HG03175 (cell line): ENCODE data around the gene RTP3.
"Not testable (repeated sequence)": the region's sequence is repeated elsewhere in the genome, so short reads cannot be mapped to it uniquely, and the experiment has no call there.

Experiments used
- ATAC-seq: cut with Tn5 transposase; IDR thresholded peaks from one replicate; pipeline ENCODE4 v1.9.1; 2021; ENCODE audit warnings: mild to moderate bottlenecking, moderate library complexity; ENCODE audit not compliant: unreplicated experiment

RTP3 gene

DNA sequence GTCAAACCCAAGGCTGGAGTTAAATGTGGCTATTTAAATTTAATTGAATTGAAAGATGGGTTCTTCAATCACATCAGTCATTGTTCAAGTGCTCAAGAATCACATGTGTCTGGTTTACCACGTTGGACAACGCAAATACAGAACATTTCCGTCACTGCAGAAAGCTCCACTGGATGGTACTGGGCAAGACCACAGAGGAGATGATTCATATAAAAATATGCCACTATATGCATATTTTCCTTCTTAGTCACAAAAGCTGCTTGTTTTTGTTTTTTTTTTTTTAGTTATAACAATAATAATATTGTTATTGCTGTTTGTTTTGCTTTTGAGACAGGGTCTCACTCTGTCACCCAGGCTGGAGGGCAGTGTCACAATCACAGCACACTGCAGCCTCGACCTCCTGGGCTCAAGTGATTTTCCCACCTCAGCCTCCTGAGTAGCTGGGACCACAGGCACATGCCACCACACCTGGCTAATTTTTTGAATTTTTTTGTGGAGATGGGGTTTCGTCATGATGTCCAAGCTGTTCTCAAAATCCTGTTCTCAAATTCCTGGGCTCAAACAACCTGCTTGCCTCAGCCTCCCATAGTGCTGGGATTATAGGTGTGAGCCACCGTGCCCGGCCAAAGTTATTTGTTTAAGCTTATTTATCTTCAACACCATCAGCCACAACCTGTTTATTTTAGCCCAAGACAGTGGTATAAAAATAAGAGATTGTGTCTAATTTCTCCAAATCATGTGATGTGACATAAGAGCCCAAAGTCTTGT, 19.4 kb downstream of the RTP3 start:
- ATAC-seq: no peak

DNA sequence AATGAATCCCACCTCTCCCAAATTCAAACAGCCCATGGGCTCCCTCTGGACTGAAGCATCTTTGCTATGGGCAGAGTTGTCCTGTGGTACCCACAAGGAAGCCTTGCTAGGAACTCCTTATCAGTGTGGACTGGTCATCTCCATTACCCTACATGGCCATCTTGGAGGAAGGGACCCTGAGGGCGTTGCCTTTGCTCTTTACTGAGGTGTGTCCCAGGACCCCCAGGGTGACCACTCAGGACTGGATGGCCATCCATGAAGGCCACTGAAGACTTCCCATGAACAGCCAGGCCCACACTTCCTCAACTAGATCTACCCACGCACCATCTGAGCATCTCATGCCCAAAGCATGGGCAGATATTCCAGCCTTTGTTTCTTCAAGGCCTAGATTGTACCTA, 20.0 kb downstream of the RTP3 start:
- ATAC-seq: no peak

DNA sequence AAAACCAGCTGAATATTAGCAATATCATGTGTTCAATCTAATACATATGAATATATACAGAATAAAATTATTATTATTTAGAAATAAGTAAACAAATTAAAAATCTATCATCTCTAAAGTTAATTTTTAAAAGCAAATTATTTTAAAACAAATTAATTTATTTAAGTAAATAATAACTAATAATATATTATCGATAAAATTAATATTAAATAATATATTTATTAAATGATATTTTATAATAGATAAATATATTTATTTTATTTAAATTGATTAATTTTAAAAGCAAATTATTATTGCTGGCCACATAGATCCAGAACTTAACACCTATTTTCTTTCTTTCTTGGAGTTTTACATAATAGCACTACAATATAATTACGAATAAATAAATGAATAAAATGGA, 22.2 kb downstream of the RTP3 start:
- no peak for ATAC-seq

DNA sequence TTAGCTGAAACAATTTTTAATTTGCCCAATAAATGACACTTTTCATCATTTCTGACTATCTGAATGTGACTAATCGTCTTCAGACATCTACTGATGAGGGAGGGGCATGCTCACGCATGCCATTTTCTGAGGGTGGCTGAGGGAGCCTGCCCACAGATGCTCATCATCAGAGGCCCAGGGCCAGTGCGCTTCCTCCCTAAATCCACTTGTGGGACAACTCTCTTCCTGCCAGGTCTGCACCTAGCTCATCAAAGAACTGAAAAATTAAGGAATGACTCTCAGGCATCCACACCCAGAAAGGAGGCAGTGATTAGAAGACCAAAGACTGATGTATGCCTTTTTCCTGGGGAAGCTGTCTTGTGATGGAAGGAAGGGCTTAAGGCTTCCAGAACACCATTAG, 22.8 kb downstream of the RTP3 start:
- ATAC-seq: no peak

DNA sequence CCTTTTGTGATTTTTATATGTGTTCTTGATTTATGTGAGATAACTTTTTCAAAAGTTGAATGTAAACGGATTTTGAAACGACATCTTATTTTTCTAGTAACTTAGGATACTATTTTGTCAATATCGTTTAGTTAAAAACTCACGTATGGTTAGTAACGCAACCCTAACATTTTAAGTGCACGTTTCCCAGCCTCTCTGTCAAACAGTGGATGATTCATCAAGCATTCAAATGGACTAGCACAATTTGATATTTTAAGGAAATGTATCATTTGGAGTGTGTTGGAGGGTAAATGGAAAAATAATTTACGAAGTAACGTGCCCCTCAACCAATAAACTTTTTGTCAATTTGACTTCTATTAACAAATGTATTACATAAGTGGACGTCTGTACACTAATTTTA, 23.3 kb downstream of the RTP3 start:
- ATAC-seq: no peak

DNA sequence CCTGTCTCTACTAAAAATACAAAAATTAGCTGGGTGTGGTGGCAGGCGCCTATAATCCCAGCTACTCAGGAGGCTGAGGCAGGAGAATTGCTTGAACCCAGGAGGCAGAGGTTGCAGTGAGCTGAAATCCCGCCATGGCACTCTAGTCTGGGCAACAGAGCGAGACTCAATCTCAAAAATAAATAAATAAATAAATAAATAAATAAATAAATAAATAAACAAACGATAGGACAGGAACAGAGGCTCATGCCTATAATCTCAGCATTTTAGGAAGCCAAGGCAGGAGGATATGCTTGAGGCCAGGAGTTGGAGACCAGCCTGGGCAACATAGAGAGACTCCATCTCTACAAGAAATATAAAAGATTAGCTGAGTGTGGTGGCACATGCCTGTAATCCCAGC, 24.4 kb downstream of the RTP3 start:
- not testable (repeated sequence) for ATAC-seq

DNA sequence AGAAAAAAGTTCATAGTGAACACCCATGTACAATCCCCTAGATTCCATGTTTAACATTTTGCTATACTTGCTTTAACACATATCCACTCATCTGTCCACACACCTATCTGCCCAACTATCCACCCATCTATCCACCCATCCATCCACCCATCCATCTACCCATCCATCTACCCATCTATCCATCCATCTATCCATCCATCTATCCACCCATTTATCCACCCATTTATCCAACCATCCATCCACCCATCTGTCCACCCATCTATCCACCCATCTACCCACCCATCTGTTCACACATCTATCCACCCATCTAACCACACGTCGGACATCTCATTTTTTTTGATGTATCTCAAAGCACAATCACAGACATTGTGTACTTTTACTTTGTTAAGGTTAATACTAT, 25.8 kb downstream of the RTP3 start:
- ATAC-seq: no peak

DNA sequence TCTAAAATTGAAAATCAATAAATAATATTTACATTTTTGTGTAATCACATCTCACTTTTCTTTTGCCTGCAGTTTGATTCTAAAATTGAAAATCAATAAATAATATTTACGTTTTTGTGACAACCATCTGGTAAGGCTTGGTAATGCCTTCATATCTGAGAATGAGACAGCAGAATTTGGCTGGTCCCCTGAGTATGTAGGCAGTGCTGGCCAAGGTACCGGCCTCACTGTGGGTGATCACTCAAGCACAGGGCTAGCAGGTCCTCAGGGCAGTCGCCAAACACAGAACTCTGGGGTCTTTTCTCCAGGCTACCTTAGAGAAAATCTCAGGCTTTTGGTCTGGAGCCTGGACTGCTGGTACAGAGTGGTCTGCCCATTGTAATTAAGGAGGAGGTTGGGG, 26.2 kb downstream of the RTP3 start:
- ATAC-seq: no peak

DNA sequence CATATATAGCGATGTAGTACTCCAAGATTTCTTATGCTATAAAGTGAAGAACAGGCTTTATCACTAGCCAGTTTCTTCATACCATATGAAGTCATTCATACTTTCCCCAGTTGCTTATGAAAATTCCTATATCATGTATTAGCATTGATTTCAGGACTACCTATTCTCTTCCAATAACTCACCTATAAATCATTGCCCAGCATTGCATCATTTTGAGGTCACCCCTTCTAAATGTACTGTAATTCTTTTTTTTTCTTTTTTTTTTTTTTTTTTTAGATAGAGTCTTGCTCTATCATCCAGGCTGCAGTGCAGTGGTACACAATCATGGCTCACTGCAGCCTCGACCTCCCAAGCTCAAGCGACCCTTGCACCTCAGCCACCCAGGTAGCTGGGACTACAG, 27.1 kb downstream of the RTP3 start:
- ATAC-seq: no peak

DNA sequence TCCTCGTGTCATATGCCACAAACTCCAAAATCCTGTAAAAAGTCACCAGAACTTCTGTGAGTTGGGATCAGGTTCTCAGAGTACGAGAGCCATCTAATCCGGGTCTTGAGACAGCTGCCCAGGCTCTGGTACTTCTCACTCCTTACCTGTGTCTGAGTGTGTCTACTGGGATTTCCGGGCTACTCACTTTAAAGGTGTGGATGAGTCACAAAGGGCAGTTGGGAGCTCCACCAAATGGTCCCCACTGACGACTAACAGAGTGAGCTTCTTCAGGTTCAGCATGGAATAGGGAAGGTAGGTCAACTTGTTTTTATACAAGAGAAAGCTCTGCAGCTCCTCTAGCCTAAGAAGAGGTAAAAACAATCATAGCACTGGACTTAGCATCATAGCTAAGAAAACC, 29.5 kb downstream of the RTP3 start:
- no peak for ATAC-seq

DNA sequence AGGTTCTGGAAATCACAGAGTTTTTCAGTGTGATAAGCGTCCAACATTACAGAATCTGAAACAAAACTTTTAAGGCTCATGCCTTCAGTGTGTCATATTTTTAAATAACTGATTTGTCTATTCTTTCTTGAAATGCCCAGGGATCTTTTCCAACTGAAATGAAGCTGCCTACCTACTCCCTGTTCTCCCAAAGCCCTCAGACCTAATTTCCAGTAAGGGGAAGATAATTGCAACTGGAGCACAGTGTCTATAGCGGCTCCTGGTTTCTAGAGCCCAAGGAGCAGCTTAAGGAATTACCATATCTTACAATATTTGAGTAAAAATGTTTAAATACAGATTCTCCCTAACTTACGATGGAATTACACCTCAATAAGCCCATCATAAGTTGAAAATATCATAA, 35.3 kb downstream of the RTP3 start:
- no peak for ATAC-seq

DNA sequence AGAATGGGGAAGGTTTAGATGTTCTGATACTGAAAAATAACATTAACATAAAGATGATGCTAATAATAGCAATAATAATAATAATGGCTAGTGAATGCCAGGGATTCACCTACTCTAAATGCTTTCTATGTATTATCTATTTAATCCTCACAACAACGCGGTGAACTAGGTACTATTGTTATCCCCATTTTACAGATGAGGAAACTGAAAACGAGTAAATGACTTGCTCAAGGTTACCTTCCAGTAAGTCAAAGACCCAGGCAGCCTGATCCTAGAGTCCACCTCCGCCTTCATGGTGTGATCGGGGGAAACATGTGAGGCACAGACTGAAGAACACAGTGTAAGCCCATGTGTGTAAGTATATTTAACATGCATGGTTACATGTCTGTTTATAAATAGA, 38.0 kb downstream of the RTP3 start:
- no peak for ATAC-seq

DNA sequence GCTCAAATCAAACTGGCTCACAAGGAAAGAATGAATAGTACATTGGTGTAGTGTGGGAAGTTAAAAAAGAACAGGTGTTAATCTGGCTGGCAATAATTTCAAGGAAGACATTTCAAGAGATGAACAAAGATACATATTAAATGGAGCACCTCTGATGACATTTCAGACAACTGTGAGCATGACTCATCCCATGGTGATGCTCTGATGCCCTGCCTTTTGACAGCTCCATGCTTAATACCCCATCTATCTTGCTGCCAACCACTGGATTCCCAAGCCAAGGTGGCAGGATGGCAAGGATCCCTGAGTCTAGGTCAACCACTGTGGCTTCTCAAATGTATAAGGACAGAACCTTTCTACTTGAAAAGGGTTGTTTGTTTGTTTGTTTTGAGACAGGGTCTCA, 39.0 kb downstream of the RTP3 start:
- ATAC-seq: no peak

DNA sequence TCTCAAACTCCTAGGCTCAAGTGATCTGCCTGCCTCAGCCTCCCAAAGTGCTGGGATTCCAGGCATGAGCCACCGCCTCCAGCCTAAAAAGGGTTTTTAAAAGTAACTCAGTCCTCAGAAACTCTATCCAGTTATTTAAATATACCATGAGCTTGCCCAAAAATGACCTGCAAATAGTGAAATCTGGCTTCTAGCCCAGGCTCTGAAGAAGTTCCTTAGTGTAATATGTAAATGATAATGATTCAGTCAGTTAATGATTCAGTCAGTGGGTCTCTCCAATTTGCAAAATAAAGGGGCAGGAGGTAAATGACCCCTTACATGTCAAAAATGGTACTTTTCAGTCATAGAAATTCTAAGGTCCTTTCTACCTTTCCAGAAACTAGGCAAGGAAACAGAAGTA, 39.5 kb downstream of the RTP3 start:
- ATAC-seq: no peak

DNA sequence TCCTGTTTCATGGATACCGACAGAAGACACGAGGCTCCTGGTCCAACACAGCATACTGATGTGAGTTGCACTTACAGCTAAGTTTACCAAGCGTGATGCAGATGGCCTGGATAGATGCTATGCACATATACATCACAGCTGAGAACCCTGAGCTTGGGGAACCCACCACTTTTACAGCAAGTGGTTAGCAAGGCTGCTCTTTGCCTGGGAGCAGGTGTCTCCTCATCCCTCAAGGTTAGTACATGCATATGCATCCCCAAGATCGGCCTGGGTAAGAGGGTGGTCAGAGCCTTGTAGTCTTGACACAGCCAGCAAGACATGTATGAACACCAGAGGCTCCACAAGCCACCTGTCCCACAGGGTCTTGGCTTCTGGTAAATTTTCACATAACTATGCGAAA, 40.0 kb downstream of the RTP3 start:
- ATAC-seq: no peak

DNA sequence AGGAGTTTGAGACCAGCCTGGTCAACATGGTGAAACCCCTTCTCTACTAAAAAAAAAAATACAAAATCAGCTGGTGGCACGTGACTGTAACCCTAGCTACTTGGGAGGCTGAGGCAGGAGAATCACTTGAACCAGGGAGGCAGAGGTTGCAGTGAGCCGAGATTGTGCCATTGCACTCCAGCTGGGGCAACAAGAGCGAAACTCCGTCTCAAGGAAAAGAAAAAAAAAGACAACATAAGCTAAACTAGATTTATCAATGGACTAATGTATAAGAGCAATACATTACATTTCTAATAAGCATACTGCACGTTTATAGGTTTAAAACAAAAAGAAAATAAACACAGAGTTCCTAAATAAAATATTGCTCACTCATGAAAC, 40.6 kb downstream of the RTP3 start:
- ATAC-seq: not testable (repeated sequence)

DNA sequence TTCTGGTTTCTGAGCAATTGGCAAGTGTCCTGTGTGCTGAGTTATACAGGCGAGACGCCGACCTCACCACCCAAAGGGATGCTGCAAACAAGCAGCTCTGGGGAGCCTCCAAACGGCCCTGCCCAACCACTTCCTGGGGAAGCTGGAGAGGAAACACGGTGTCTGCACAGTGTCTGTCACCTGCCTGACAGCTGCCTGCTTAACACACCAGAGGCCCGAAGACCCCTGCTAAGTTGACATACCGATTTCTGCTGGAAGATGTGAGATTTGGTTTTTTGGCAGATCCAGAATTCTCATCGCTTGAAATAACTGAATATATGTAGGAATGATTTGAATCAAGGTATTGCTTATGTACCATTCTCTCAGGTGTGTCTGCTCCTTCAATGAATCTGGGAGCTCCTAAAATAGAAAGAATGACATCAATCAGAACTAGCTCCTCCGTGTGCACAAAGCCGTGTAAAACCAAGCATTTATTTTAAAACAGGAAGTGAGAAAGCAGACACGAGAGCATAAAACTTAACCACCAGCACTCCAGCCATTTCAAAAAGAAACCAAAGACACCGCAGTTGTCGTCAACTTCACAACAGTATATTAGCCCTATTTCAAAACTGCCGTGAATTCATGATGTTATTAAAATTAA, 41.1 kb downstream of the RTP3 start:
- ATAC-seq: peak; percentile 87

DNA sequence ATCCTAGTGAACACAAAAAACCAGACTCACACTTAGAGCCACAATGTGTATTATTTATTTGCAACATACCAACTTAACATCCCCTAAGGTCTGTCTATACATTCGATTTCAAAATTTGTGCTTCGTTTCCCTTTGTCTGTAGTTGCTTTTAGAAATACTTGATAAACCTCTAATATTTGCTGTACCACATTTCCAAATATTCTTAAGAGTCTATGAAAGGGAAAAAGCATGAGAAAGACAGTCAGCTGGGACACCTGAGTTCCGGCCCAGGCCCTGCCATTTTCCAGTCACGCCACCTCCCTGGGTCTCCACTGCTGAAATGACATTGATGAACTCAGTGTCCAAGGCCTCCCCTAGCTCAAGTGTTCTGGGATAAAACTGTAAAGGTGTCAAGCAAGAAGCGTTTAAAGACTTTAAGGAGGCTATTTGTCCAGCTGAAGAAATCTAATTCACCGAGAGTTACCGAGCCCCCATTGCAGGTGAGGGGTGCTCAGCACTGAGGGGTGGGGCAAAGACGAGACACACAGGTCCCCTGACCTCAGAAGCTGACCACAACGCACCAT, 41.7 kb downstream of the RTP3 start:
- no peak for ATAC-seq

DNA sequence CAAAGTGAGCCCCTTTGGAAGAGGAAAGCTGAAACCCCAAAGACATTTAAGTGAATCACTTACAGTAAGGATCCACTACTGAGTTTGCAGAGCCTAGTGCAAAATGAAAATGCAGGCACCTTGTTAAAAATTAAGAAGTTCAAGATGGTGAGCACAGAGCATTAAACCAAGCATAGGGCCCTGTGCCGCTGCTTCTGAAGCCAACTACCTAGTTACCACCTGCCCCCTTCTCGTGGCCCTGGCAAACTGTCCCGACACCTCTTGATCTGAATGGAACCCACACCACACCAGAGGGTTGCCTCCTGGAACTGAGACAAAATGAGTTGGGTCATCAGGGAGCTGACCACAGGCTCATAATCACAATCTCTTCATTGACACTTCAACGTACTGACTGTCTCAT, 42.8 kb downstream of the RTP3 start:
- ATAC-seq: no peak

DNA sequence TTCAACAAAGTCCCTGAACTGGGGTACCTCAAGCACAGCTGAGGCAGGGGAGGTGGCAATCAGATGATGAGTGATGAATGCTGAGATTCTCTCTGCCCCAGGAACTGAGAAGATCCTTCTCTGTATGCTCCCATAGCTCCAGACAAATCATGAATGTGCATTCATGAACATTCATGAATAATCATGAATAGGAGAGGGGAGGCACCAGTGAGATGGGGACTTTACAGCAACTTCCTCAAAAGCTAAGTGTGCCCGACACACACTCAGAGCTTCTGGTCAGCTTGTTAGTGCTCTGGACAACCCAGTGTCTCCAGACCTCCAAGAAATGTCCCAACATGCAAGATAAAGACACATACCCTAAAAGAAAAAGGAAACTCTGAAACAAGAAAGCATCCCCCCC, 44.1 kb downstream of the RTP3 start:
- no peak for ATAC-seq

DNA sequence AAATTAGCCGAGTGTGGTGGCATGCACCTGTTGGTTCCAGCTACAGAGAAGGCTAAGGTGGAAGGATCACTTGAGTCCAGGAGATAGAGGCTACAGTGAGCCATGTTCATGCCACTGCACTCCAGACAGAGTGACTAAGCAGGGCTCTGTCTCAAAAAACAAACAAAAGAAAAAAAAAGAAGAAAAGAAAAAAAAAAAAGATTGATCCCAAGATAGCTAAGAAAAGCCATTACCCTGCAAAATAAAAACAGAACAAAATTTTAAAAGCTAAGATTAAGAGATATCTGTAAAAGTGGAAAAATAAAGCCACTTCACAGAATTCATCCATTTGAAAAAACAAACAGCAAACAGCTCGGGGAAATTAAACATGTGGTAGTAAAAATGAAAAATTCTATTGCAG, 44.6 kb downstream of the RTP3 start:
- ATAC-seq: no peak

DNA sequence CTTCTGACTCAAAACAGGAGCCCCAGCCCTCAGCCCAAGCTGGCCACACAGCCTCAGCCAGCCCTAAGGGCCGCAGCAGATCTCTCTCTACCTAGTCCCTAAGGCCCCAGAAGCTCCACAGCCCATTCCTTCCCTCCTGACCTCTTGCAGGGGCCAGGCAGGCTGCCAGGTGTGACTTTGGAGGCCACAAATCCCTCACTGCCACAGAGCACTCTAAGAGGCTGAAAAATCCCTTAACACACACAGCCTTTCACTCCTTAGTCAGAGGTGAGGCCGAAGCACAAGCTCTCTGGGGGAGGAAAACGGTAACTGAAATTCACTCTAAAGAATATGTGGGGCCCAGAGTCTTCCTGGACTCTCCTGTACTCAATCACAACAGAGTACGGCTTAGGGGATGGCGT, 45.0 kb downstream of the RTP3 start:
- no peak for ATAC-seq
